GM19099 (cell line): ENCODE results near the gene INPP4A.

ENCODE experiments used
- POLR2A ChIP-seq: IDR thresholded peaks from 3 replicates; pipeline ENCODE4 v1.6.1; 2011; ENCODE audit warnings: low read depth; ENCODE audit not compliant: insufficient read length; ENCODE audit errors: extremely low read depth

The INPP4A gene

DNA sequence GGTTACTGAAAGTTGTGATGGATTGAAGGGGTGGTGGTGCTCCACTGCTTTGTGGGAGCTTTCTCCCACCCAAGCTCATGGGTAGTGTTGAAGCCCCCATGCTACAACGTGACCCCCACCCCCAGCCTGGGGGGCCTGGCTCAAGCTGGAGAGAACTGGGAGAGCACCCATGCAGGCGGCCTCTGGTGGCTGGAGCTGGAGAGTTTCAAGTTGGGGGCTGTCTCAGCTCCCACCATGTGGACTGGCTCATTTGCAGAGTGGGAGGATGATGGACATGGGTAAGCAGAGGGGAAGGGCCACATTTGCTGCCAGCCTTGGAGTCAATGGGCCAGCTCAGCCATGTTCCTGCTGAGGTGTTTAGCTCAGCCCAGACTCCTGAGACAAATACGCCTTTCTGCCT is 62.8 kb downstream of the INPP4A start:
- TF ChIP-seq POLR2A: no peak

DNA sequence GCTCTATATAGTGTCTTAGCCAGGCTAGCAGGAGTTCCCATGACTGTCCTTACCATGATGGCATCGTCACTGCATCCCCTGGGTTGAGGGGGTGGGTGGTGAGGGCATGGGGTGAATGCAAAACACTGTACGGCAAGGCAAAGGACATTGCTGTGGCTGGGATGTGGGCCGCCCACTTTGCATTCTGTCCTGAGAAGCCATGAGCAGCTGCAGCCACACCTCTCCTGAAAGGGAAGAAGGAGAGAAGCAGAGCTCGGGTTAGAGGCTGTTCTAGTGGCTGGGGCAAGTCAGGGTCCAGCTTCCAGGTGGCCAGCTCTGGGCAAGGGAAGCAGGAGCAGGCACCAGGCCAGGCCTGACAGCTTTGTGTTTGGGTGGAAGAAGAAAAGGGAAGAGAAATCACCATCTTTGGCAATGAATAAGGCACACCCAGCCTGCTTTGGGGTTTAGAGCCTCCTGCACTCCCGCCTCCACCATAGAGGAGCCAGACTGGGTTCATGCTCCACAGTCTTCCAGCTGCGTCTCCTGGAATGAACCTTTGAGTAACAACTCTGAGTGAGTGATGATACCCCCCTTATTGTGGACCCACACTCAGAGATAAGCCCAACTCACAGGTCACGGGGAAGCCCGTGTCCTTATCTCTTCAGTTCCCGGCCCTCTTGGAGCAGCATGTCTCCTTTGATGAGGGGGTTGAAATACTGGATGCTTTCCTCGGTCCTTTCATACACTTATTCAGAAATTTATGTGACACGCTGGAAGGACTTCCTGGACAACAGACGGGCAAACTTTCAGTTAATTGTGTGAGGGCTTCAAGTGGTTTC is 63.4 kb downstream of the INPP4A start:
- no peak for TF ChIP-seq POLR2A

DNA sequence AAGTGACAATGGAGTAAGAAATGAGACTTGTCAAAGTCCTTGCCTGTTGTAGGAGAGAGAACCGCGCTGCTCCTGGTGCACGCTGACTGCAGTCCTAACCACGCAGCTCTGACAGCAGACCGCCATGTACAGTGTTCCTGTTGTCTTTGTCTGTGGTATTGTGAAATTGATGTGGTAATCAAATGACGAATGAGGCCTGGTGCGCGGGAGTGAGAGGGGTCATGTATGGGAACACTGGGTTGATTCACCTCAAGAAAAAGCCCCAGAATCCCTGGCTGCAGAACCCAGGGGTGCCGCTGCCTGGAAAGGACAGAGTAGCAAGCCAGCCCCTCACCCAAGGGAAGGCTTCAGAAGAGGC is 64.0 kb downstream of the INPP4A start:
- no peak for TF ChIP-seq POLR2A

DNA sequence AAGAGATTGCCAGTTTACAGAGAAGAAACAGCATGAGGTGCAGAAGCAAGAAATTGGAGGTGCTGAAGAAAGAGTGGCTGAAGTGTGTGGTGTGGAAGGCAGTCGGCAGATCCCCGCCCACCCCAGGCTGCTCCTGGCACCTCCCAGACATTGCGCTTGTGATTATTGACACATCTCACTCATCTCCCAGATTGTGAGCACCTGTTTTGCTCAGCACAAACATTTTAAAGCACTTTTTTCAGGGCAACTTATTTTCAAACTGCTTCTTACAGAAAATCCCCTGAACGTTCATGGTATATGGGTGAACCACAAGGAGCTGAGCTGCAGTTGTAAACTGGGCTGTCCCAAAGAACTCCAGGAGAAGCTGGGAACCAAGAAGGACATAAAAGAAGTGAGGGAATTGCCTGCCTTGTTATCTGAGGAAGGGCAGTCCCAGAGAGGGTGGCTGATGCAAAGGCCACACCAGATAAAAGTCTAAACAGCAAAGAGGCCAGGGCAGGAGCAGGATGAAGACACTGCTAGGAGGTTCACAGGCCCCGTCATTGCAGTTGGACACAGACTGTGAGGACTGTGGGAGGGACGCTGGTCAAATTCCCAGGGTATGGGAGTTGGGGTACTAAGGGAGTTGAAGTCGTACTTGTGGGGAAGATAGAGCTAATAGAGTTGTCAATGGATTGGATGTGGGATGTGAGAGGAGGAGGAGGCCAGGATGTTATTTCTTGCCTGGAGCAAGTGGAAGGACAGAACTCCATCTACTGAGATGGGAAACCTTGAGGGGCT is 65.1 kb downstream of the INPP4A start:
- TF ChIP-seq POLR2A: no peak

DNA sequence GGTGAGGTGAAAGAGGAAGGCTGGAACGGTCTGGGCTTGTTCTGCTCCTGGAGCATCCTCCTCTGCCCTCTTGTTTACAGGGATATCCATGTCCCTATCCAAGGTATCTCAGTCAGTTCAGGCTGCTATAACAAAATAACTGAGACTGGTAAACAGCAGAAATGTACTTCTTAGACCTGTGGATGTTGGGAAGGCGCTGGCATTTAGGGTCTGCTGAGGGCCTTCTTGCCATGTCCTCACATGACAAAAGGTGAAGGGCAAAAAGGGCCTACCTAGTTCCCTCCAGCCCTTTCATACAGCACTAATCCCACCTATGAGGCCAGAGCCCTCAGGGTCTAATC is 65.6 kb downstream of the INPP4A start:
- TF ChIP-seq POLR2A: no peak

DNA sequence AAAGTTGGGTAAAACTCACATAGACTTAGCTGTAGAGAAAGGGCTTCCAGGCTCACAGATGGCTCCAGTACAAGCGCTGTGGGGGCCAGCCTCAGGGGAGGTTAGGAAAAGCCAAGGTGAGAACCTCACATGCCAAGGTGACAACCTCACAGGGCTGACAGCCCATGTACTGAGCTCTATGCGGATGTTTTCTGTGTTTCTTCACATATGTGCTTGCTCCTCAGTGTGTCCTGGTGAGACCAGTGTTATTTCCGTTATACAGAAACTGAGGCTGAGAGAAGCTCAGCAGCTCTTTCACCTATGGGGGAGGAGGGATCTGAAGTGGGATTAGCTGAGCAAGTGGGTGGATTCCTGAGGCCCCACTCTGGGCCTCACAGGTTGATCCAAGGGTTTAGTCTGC is 67.3 kb downstream of the INPP4A start:
- no peak for TF ChIP-seq POLR2A

DNA sequence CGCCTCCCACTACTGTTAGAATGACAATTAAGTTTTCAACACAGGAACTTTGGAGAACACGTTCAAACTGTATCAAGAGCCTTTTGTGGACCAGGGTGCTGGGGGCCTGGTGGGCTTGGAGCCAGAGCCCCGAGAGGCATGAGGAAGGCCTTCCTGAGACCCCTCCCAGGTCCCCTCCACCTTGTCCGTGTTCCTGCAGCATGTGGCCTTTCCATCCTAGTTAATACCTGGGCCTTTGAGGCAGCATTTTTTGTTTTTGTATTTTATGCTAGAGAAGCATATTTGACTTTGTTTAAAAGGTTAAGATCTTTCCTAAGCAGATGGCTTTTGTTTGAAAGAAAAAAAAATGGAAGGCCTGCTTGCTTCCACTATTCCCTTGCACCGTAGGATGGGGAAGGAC is 68.0 kb downstream of the INPP4A start:
- no peak for TF ChIP-seq POLR2A

DNA sequence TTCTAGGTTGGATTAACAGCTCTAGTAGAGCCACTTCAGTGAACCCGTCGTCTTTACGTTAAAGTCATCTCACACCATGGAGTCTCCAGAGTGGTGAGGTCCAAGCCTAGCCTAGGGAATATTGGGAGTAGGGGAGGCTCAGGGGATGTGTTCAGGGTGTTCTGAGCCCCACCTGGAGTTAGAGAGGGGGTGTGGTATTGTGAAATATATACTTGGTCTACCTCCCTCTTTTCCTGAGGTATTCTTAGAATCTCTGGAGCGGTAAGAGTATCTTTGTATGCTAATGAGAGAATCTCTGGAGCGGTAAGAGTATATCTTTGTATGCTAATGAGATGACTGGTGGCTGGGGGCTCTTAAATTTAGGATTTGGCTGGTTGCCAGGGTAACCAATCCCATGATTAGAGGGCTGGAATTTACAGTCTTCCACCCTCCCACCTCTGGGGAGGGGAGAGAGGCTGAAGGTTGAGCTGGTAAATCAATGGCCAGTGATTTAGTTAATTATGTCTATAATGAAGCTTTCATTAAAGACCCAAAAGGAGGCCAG is 69.5 kb downstream of the INPP4A start:
- no peak for TF ChIP-seq POLR2A

DNA sequence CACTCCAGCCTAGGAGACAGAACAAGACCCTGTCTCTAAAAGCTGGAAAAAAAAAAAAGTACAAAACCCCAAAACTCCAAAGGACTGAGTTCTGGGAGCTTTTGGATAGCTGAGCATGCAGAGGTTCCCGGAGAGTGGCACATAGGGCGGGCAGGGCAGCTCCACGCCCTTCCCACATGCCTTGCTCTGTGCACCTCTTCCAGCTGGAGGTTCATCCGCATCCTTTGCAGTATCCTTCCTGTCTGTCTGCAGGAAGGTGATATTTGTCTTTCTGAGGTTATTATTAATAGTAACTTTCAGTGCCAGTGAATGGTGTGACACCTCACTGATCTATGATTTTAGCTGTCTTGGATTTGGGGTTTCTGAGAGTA is 70.2 kb downstream of the INPP4A start:
- no peak for TF ChIP-seq POLR2A

DNA sequence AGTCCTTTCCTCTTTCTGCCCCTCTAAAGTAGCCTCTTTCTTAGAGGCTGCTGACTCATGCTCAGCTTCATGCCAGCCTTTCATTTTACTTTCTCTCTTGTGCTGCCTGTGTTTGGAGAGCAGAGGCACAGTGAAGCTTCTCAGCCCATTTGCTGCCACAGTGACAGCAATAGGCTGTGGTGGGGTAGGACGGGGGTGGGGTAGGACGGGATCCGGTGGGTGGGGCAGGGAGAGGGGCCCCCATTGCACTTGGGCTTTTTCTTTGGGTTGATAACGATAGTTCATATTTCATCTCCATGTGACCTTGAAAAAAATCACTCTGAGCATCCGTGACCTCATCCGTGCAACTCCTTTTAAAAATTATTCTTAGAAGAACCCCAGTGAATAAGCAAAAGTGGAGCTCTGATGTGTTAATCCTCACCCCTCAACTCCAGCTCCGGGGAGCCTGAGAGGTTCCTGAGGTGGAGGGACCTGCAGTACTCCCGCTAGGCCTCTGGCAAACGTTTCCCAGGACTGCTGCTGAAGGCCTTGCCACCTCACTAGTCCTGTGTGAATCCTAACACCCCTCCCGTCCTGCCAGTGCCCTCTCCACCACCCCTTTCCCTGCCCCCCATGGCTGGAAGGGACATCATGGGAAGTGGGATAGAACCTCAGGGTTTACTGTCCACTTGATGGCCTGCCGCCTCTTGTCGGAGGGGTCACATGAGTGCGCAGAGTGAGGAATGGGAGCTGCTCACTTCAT is 70.8 kb downstream of the INPP4A start:
- TF ChIP-seq POLR2A: no peak

DNA sequence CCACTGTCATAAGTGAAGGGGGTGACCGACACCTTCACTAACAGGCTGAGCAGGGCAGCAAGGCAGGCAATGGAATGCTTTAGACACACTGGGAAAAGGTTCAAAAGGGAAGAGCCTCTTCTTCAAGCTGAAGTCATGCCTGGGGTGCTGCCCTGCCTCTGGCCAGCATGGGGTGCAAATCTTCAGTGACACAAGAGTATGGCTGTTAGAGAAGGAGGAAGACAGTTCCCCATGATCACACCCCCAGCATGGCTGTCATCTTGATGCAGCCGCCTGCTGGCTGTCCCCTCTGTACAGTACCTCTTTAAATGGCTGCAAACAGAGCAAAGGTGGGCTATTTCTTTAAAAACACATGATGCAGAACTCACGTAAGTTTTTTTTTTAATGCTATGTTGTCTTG is 71.9 kb downstream of the INPP4A start:
- TF ChIP-seq POLR2A: no peak

DNA sequence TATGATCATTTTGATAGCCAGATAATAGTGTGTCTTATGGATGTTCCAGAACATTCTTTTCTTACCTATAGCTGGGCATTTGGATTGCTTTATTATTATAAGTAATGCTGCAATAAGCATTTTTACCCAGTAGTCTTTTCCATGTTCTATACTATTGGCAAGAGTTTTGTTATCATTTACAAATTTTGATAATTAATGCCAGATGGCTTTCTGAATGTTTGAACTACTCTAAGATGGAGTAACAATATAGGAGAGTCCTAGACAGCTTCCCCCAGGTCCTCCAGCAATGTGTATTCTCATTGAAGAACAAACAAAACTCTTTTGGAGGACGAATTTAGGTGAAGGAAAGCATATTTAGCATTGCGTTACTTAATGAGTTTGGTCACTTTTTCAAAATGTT is 73.0 kb downstream of the INPP4A start:
- TF ChIP-seq POLR2A: no peak

DNA sequence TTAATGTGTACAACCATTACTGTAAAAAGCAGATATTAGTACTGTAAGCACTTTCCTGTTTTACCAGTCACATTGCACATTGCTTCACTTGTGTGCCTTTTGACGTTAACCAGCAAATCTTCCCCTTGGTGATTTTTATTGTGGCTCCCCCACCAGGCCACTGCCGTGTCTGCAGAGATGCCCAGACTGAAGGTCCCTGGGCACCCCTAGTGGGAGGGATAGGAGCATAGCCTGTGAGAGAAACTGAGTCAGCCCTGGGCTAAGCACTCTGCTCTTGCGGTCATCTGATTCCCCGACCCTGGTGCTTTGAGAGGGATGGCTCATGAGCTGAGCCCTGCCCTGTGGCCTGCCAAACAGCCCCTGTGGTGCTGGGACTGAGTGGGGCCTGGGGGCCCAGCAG is 73.4 kb downstream of the INPP4A start:
- TF ChIP-seq POLR2A: no peak

DNA sequence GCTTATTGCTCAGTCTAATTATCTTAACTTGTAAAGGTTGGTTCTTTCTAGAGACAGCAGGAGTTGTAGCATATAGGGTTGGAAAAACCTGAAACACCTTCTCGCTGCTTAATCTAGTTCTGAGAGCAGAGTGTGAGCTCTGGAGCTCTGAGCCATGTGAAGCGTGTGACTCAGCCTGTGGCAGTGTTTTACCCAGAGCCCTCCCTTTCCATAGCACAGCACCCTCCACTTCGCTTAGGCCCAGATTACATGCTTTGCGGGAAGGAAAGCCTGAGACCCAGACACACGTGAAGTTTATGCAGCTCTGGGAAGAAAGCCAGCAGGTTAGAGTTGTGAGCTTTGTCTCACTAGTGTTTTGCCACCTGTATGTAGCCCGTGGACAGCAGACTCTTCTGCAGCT is 74.5 kb downstream of the INPP4A start:
- no peak for TF ChIP-seq POLR2A

DNA sequence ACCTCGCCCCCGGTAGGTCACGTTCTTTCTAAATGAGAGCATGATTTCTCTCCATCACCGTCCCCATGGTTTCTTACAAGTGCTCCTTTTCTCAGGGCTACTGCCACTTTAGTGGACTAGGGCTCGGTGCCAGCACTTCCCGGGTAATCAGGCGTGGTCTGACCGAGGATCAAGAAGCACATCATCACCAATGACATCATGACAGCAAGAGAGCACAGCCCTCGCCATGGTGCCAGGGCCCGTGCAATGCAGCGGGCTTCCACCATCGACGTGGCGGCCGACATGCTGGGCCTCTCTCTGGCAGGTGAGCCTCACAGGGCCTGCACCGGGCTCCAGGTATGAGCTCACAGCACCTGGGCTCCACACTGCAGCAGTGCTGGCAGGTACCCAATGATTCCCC is 75.2 kb downstream of the INPP4A start:
- no peak for TF ChIP-seq POLR2A
